NCI-H2029 treated with DMSO at 0.1 percent for 48 hours (cell line): ENCODE data around the gene SIRPA.

Experiments
- DNase-seq: peaks from one replicate; lab custom pipeline; 2025; lab: John Stamatoyannopoulos, UW

Gene SIRPA

GRCh38 chr20:1870792-1871550 lies 24.2 kb upstream of the SIRPA start:
- no peak for DNase-seq

GRCh38 chr20:1871807-1872458 lies 23.3 kb upstream of the SIRPA start:
- DNase-seq = no peak

GRCh38 chr20:1872459-1873097 lies 22.6 kb upstream of the SIRPA start:
- no peak for DNase-seq

GRCh38 chr20:1874450-1875182 lies 20.6 kb upstream of the SIRPA start:
- no peak for DNase-seq

GRCh38 chr20:1875183-1875554 lies 20.0 kb upstream of the SIRPA start:
- DNase-seq = no peak

GRCh38 chr20:1875762-1876161 lies 19.4 kb upstream of the SIRPA start:
- no peak for DNase-seq

- DNase-seq = peak; percentile 1
Measured at GRCh38 chr20:1876217-1876921, 18.8 kb upstream of the SIRPA start.

- no peak for DNase-seq
Measured at GRCh38 chr20:1876975-1877608, 18.1 kb upstream of the SIRPA start.

- no peak for DNase-seq
Measured at GRCh38 chr20:1877609-1878200, 17.5 kb upstream of the SIRPA start.

GRCh38 chr20:1879369-1879768 lies 15.8 kb upstream of the SIRPA start:
- DNase-seq = no peak

- no peak for DNase-seq
Measured at GRCh38 chr20:1879934-1880333, 15.3 kb upstream of the SIRPA start.

GRCh38 chr20:1880529-1881239 lies 14.5 kb upstream of the SIRPA start:
- no peak for DNase-seq

- DNase-seq = no peak
Measured at GRCh38 chr20:1881240-1881835, 13.9 kb upstream of the SIRPA start.

- no peak for DNase-seq
Measured at GRCh38 chr20:1882026-1882425, 13.2 kb upstream of the SIRPA start.

- DNase-seq = no peak
Measured at GRCh38 chr20:1883986-1884385, 11.2 kb upstream of the SIRPA start.

GRCh38 chr20:1885254-1885653 lies 10.0 kb upstream of the SIRPA start:
- DNase-seq = no peak

- DNase-seq = no peak
Measured at GRCh38 chr20:1885940-1886693, 9.1 kb upstream of the SIRPA start.

- no peak for DNase-seq
Measured at GRCh38 chr20:1887321-1887720, 7.9 kb upstream of the SIRPA start.

GRCh38 chr20:1887756-1888155 lies 7.5 kb upstream of the SIRPA start:
- DNase-seq = no peak
